GM12891 (cell line): ENCODE data around the gene RIMS1.

Source experiments
- DNase-seq: peaks from one replicate; pipeline ENCODE4 v3.0.0; 2011; ENCODE audit warnings: low spot score; ENCODE audit not compliant: insufficient read length
- FAIRE-seq: peaks from 2 replicates; lab custom pipeline; 2011; peaks lifted over from hg19 to GRCh38; lab: Jason Lieb, UNC
- PAX5 ChIP-seq: IDR thresholded peaks from 2 replicates; pipeline ENCODE4 v1.6.1; 2011; ENCODE audit warnings: low read length, moderate library complexity, mild to moderate bottlenecking; ENCODE audit not compliant: insufficient read depth, severe bottlenecking
- POLR2A ChIP-seq: IDR thresholded peaks from 2 replicates; pipeline ENCODE4 v1.6.1; 2011; ENCODE audit warnings: low read depth, low read length, control low read depth
- POLR2AphosphoS5 ChIP-seq: IDR thresholded peaks from 2 replicates; pipeline ENCODE4 v1.6.1; 2011; ENCODE audit warnings: low read depth, low read length, control low read depth
- POU2F2 ChIP-seq: IDR thresholded peaks from 2 replicates; pipeline ENCODE4 v1.6.1; 2011; ENCODE audit warnings: low read depth, mild to moderate bottlenecking, control low read depth, low read length, moderate library complexity
- SPI1 ChIP-seq: IDR thresholded peaks from 2 replicates; pipeline ENCODE4 v1.6.1; 2011; ENCODE audit warnings: low read depth, low read length, control low read depth
- TAF1 ChIP-seq: IDR thresholded peaks from 2 replicates; pipeline ENCODE4 v1.6.1; 2011; ENCODE audit warnings: low read depth, low read length, control low read depth

RIMS1 gene

DNA sequence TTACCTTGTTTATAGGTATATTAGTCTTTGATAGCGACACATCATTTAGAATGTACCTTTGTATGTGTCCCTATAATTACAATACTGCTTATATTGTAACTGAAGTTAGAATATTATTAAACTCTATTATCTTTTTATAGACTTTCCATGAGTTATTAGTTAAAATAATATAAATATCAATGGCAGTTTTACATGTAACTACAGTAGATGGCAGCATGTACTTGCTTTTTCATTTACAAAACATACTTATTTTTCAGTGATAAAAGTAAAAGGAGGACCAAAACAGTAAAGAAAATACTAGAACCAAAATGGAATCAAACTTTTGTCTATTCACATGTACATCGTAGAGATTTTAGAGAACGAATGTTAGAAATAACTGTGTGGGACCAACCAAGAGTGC, 364.3 kb downstream of the RIMS1 start:
- FAIRE-seq: no peak
- no peak for DNase-seq
- no peak for TF ChIP-seq POLR2A
- no peak for TF ChIP-seq POU2F2
- no peak for TF ChIP-seq SPI1
- TF ChIP-seq TAF1: no peak

DNA sequence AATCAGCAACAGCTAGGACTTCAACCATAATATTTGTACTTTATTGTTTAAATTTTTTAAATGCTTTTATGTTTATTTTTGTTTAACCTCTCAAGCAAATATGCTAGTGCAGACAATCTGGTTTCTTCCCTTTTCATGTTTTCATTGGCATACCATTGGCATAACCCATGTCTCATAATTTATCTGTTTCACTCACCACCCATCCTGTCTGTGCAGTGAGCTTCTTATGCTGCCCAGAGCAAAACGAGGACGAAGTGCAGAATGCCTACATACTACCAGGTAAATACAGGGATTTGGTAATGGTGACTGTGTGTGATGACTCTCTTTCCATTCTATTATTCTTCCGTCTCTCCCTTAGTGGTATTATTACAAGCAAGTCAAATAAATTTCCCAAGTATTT, 374.1 kb downstream of the RIMS1 start:
- TF ChIP-seq POLR2AphosphoS5 (no peak), POLR2A (no peak)

DNA sequence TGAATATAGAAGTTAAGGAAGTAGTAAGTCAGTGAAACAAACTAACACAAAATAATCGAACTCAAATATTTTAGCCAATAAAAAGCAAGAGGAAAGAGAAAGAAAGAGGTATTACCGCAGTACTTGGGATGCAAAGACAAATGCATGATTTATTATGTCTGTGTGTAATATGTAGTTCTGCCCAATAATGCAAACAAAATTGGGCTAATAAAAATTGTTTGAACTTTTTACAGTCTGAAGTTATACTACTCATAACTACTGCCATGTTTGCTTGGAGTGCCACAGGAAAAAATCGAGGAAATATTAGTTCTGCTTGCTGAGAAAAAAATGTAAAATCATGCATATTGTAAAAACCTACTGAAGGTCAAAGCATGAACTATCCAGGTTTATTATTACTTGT, 375.2 kb downstream of the RIMS1 start:
- DNase-seq (no peak), FAIRE-seq (no peak)
- no peak for TF ChIP-seq TAF1
- no peak for TF ChIP-seq PAX5
- TF ChIP-seq POLR2A: no peak
- TF ChIP-seq SPI1: no peak
- TF ChIP-seq POLR2AphosphoS5: no peak
- TF ChIP-seq POU2F2: no peak

More for the DNA sequence above, 374.1 kb downstream of the RIMS1 start:
- FAIRE-seq (no peak), DNase-seq (no peak)

DNA sequence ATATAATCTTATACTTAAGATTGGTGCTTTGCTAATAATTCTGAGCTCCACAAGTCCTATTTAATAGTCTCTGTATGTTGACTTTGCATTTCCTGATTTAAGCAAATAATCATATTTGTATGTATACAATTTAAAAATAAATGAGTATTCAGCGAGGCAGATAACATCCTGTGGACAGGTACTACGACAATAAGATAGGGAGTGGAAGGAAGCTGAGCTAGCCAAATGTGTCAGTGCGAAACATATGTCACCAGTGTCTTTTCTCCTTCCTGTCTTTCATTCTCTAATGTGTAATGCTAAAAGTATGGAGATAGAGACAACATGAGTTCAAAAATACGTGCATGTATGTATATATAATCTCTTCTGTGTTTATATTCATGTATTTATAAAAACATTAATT, 375.9 kb downstream of the RIMS1 start:
- TF ChIP-seq POU2F2 (no peak), POLR2A (no peak), PAX5 (no peak), POLR2AphosphoS5 (no peak), SPI1 (no peak), TAF1 (no peak)
- FAIRE-seq (no peak), DNase-seq (no peak)

DNA sequence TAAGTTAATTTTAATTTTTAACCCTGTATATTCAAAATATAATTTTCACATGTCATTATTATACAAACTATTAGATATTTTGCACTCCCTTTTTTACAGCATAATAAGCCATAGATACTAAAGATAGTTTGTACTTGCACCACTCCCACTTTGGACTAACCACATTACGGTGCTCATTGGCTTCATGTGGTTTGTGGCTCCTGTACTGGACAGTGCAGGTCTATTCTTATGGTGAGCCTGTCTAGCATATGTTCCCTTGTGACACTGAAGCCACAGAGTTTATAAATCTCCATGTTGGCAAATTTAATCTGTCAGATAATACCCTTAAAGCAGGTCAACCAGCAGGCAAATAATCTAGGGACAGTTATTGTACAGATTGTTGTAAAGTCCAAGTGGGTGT, 381.1 kb downstream of the RIMS1 start:
- FAIRE-seq (no peak), DNase-seq (no peak)
- no peak for TF ChIP-seq SPI1
- TF ChIP-seq POLR2AphosphoS5: no peak
- TF ChIP-seq POLR2A: no peak
- TF ChIP-seq POU2F2: no peak
- TF ChIP-seq TAF1: no peak
- no peak for TF ChIP-seq PAX5

DNA sequence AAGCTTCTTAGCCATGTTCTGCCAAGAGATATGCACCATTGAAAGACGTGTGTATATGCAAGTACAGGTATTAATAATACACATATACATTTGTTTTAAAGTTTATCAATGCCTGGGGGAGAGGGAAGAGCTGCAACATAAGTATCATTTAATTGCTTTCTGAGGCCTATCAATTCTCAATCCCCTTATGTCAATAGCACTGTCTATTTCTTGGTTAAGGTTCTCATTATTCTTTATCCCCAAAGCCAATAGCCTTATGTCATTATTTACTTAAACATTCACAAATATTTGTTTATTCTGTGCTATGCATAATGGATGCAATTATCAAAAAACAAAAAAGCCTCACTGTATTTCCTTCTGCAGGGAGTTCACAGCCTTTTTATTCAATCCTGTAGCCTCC, 385.2 kb downstream of the RIMS1 start:
- DNase-seq (no peak), FAIRE-seq (no peak)
- no peak for TF ChIP-seq PAX5

DNA sequence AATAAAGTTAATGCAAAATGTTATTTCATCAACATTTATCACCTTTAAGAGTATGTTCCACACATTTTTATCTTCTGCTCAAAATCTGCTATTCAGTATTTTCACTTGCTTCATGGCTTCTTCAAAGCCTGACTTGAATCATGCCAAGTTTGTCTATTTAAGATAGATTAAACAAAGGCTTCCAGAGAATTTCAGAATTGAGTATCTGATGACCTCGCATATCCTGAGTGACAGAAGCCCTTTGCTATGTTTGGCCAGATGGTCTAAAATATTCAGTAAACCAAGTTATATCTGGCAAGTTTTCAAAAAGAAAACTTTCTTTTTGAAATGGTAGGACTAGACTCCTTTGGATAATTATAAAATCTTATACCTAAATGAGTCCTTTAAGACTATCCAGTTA, 386.6 kb downstream of the RIMS1 start:
- no peak for FAIRE-seq
- DNase-seq: no peak
- TF ChIP-seq POLR2A: no peak

DNA sequence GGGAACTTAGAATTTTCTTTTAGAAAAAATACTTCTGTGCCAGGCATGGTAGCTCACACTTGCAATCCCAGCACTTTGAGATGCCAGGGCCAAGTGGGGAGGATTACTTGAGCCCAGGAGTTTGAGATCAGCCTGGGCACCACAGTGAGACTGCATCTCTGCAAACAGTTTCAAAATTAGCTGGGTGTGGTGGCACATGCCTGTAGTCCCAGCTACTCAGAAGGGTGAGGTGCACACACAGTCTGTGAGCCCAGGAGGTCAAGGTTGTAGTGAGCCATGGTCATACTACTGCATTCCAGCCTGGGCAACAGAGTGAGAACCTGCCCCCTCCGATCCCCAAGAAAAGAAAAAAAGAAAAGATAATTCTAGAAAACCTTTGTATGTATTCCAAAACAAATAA, 389.5 kb downstream of the RIMS1 start:
- TF ChIP-seq POU2F2: no peak
- TF ChIP-seq TAF1: no peak
- no peak for TF ChIP-seq POLR2AphosphoS5
- TF ChIP-seq SPI1: no peak
- no peak for TF ChIP-seq PAX5
- no peak for TF ChIP-seq POLR2A
- FAIRE-seq (no peak), DNase-seq (no peak)

DNA sequence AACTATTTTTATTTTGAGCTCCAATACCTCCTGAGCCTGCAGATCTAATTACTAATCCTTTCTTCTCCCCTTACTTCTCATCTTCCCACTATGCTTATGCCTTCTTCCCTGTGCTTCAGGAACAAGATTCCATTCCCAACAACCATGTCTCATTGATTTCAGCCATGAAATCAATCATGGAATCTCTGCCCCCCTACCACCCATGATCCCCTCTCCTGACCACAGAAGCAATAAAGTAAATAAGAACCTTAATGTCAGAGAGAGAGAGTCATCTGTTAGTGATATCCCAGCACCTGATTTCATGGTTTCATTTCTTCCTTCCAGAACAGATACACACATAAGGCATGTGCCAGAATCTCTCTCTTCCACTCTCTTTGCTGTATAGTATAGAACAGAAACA, 395.9 kb downstream of the RIMS1 start:
- no peak for FAIRE-seq
- no peak for DNase-seq
- no peak for TF ChIP-seq POLR2AphosphoS5
- TF ChIP-seq POLR2A: no peak
- TF ChIP-seq PAX5: no peak
- no peak for TF ChIP-seq TAF1
- no peak for TF ChIP-seq SPI1
- no peak for TF ChIP-seq POU2F2

DNA sequence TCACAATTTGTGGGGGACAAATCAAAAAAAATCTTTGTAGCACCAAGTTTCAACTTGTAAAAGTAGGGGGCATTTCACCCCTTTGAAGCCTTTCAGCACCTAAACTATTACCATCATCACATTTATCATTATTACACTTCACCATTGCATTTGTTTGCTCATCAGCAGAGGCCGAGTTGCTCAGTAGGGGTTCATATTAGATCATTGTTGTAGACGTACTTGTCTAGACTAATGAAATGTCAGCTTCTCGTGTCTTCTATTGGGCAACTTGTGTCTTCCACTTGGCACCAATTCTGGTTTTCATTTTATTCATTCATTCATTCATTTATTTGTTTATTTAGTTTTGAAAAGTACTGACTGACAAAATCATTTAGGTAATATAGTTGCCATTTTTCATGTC, 397.2 kb downstream of the RIMS1 start:
- no peak for TF ChIP-seq TAF1
- TF ChIP-seq PAX5: no peak
- TF ChIP-seq POLR2A: no peak
- no peak for TF ChIP-seq POLR2AphosphoS5
- TF ChIP-seq POU2F2: no peak
- no peak for TF ChIP-seq SPI1
- no peak for DNase-seq
- FAIRE-seq: no peak

DNA sequence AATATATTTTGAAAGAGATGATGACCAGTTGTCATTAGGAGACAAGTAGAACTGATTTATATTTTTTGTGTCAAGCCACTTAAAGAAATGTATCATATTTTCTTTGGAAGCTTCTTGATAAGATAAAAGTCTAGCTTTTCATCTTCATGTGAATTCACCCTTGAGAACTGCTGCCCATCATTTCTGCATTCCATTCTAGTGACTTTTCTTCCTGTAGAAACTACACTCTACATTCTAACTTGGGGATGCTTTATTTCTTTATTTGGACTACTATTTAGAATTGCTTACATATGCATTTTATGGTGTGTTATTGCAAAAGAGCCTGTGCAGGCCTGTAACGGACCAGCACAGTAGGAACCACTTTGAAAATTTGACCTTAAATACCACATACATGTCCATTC, 400.6 kb downstream of the RIMS1 start:
- DNase-seq (no peak), FAIRE-seq (no peak)
- no peak for TF ChIP-seq SPI1
- TF ChIP-seq PAX5: no peak
- no peak for TF ChIP-seq POLR2A
- TF ChIP-seq POLR2AphosphoS5: no peak
- TF ChIP-seq TAF1: no peak
- TF ChIP-seq POU2F2: no peak

DNA sequence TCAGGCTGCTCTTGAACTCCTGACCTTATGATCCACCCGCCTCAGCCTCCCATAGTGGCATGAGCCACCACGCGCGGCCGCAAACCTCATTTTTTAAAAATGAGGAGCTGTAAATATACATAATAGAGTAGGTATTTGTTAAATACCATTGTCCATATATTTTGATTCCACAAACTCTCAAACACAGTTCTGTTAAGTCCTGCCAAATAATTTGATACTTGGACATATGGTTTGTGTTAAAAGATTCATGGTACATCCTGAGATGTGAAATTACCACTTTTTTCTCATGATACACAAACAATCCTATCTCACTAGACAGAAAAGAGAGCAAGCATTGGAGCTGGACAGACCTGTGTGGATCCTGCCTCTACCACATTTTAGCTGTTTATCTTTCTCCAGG, 401.5 kb downstream of the RIMS1 start:
- TF ChIP-seq POLR2A: no peak
- no peak for TF ChIP-seq POLR2AphosphoS5
- no peak for TF ChIP-seq PAX5
- TF ChIP-seq TAF1: no peak
- no peak for TF ChIP-seq SPI1
- TF ChIP-seq POU2F2: no peak
- FAIRE-seq (no peak), DNase-seq (no peak)
